ENCODE data around the gene SRPK2.

The SRPK2 gene

GRCh38 chr7:105088456-105088855, 300.3 kb downstream of the SRPK2 start:
- TF ChIP-seq, protein P1, sequence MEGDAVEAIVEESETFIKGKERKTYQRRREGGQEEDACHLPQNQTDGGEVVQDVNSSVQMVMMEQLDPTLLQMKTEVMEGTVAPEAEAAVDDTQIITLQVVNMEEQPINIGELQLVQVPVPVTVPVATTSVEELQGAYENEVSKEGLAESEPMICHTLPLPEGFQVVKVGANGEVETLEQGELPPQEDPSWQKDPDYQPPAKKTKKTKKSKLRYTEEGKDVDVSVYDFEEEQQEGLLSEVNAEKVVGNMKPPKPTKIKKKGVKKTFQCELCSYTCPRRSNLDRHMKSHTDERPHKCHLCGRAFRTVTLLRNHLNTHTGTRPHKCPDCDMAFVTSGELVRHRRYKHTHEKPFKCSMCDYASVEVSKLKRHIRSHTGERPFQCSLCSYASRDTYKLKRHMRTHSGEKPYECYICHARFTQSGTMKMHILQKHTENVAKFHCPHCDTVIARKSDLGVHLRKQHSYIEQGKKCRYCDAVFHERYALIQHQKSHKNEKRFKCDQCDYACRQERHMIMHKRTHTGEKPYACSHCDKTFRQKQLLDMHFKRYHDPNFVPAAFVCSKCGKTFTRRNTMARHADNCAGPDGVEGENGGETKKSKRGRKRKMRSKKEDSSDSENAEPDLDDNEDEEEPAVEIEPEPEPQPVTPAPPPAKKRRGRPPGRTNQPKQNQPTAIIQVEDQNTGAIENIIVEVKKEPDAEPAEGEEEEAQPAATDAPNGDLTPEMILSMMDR (IDR thresholded peaks at IDR 0.05; ENCODE audit: extremely low read depth, insufficient read depth, missing control alignments), result no peak
- no peak for DNase-seq (ENCODE audit: low spot score)
- in situ Hi-C loops (cut with MboI; ENCODE audit: low pct_unique_long_range_greater_than_20kb, low sequenced_read_pairs, unreplicated experiment), result no loop called here

GRCh38 chr7:105087981-105088380, 300.7 kb downstream of the SRPK2 start:
- no peak for DNase-seq (ENCODE audit: low spot score)
- in situ Hi-C loops (cut with MboI; ENCODE audit: low pct_unique_long_range_greater_than_20kb, low sequenced_read_pairs, unreplicated experiment), result no loop called here
- TF ChIP-seq, protein P1 (IDR thresholded peaks at IDR 0.05; ENCODE audit: extremely low read depth, insufficient read depth, missing control alignments), result no peak

DNA sequence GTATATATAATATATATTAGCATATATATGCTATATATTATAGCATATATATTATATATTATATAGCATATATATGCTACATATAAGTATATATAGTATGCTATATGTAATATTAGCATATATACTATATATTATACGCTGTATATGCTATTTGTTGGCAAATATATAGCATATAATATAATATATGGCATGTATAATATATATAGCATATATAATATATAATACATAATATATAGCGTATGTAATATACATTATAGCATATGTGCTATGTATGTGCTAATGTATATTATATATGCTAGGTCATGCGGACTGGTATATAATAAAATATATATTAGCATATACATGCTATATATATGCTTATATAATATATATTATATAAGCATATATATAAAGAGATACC, 301.9 kb downstream of the SRPK2 start:
- TF ChIP-seq, protein P1 (IDR thresholded peaks at IDR 0.05; ENCODE audit: extremely low read depth, insufficient read depth, missing control alignments), result no peak
- DNase-seq (ENCODE audit: low spot score), result no peak
- in situ Hi-C loops (cut with MboI; ENCODE audit: low pct_unique_long_range_greater_than_20kb, low sequenced_read_pairs, unreplicated experiment), result no loop called here

DNA sequence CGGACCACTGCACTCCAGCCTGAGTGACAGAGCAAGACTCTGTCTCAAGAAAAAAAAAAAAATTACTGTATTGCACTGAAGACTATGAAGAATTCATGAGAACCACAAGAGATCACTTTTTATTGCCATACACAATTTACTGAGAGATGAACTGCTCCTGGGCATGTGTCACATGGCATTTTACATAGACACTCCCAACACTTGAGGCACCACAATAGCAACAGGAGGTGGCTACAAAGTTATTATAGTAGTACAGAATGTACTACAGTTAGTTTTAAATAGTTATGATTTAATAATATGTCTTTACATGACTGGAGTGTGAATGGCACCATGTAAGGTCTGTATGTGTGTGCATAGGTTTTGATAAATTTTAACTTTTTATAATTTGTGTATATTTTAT, 304.1 kb downstream of the SRPK2 start:
- TF ChIP-seq, protein P1 (IDR thresholded peaks at IDR 0.05; ENCODE audit: extremely low read depth, insufficient read depth, missing control alignments), result no peak
- in situ Hi-C loops (cut with MboI; ENCODE audit: low pct_unique_long_range_greater_than_20kb, low sequenced_read_pairs, unreplicated experiment), result no loop called here

DNA sequence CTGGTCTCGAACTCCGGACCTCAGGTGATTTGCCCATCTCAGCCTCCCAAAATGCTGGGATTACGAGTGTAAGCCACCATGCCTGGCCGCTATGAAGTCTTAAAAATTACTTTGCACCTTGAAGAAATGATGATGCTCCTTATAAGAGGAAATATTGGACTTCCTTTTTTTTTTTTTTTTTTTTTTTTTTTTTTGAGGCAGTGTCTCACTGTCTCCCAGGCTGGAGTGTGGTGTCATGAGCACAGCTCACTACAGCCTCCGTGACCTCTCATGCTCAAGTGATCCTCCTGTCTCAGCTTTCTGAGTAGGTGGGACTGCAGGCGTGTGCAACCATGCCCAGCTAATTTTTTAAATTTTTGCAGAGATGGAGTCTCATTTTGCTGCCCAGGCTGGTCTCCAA, 309.4 kb downstream of the SRPK2 start:
- DNase-seq (ENCODE audit: low spot score), result no peak
- in situ Hi-C loops (cut with MboI; ENCODE audit: low pct_unique_long_range_greater_than_20kb, low sequenced_read_pairs, unreplicated experiment), result no loop called here
- TF ChIP-seq, protein P1 (IDR thresholded peaks at IDR 0.05; ENCODE audit: extremely low read depth, insufficient read depth, missing control alignments), result no peak

More for the DNA sequence above, 304.1 kb downstream of the SRPK2 start:
- DNase-seq (ENCODE audit: low spot score), result no peak

GRCh38 chr7:105073143-105073542, 315.6 kb downstream of the SRPK2 start:
- DNase-seq (ENCODE audit: low spot score), result no peak
- in situ Hi-C loops (cut with MboI; ENCODE audit: low pct_unique_long_range_greater_than_20kb, low sequenced_read_pairs, unreplicated experiment), result no loop called here
- TF ChIP-seq, protein P1 (IDR thresholded peaks at IDR 0.05; ENCODE audit: extremely low read depth, insufficient read depth, missing control alignments), result no peak

GRCh38 chr7:105068886-105069285, 319.8 kb downstream of the SRPK2 start:
- TF ChIP-seq, protein P1 (IDR thresholded peaks at IDR 0.05; ENCODE audit: extremely low read depth, insufficient read depth, missing control alignments), result no peak
- in situ Hi-C loops (cut with MboI; ENCODE audit: low pct_unique_long_range_greater_than_20kb, low sequenced_read_pairs, unreplicated experiment), result no loop called here
- DNase-seq (ENCODE audit: low spot score), result no peak

Data from GM13977 (cell line).